IMR-90 (cell line): ENCODE measurements around the gene GTPBP4. TPM values are rescaled to one million over a fixed set of nuclear protein-coding genes. Genes with fewer than 3 reads are reported as not detected.

Experiments
- ATAC-seq: fragments of 200-7000 bp; cut with Tn5 transposase; 2 replicates; pipeline ENCODE4 v1.9.1; 2020; ENCODE audit warnings: low read depth, mild to moderate bottlenecking, moderate library complexity
- BruUV-seq: library from RNA; stranded (reverse); fragments of 400-500 nt; replicated peaks from 2 replicates; lab custom pipeline; 2021; lab: Mats Ljungman, UMichigan
- CTCF ChIA-PET: fragments of 300-600 bp; formaldehyde crosslinking; extraction: SDS; loops from one replicate; lab custom pipeline; 2021; ENCODE audit warnings: antibody characterized with exemption; lab: Yijun Ruan, JAX
- POLR2A ChIA-PET: fragments of 300-600 bp; sonication (Branson Sonifier 250); formaldehyde crosslinking; loops from one replicate; lab custom pipeline; 2022; ENCODE audit warnings: antibody characterized with exemption; ENCODE audit not compliant: unreplicated experiment; lab: Charles Lee
- DNase-seq: peaks from one replicate; pipeline ENCODE4 v3.0.0; 2013
- H2AFZ ChIP-seq: replicated peaks from 2 replicates; pipeline ENCODE3; 2013; ENCODE audit warnings: low read length, mild to moderate bottlenecking; ENCODE audit not compliant: poor library complexity
- H2AK5ac ChIP-seq: 2 replicates; pipeline ENCODE4 v1.6.1; 2013; ENCODE audit warnings: low read depth, low read length, inconsistent platforms
- H2AK9ac ChIP-seq: replicated peaks from 2 replicates; pipeline ENCODE3; 2013; ENCODE audit warnings: mild to moderate bottlenecking, low read depth, low read length, moderate library complexity; ENCODE audit not compliant: poor library complexity
- H2BK120ac ChIP-seq: 2 replicates; pipeline ENCODE4 v1.6.1; 2013; ENCODE audit warnings: low read depth, low read length, inconsistent platforms
- H2BK15ac ChIP-seq: 3 replicates; pipeline ENCODE4 v1.6.1; 2013; ENCODE audit warnings: low read depth, low read length, inconsistent platforms
- H2BK20ac ChIP-seq: 2 replicates; pipeline ENCODE4 v1.6.1; 2013; ENCODE audit warnings: low read depth, mild to moderate bottlenecking, inconsistent platforms, low read length, moderate library complexity
- H2BK5ac ChIP-seq: 2 replicates; pipeline ENCODE4 v1.6.1; 2013; ENCODE audit warnings: mild to moderate bottlenecking, low read depth, low read length, inconsistent platforms; ENCODE audit not compliant: poor library complexity, severe bottlenecking
- H3K14ac ChIP-seq: replicated peaks from 2 replicates; pipeline ENCODE4 v1.6.1; 2013; ENCODE audit warnings: low read depth, low read length, inconsistent platforms
- H3K18ac ChIP-seq: 2 replicates; pipeline ENCODE4 v1.6.1; 2013; ENCODE audit warnings: low read depth, low read length, control low read depth
- H3K23ac ChIP-seq: 2 replicates; pipeline ENCODE4 v1.6.1; 2013; ENCODE audit warnings: low read depth, low read length, inconsistent platforms
- H3K27ac ChIP-seq: 2 replicates; pipeline ENCODE4 v1.5.1; 2013; ENCODE audit warnings: mild to moderate bottlenecking, control low read depth, low read length; ENCODE audit not compliant: insufficient read depth
- H3K27me3 ChIP-seq: 2 replicates; pipeline ENCODE4 v1.6.1; 2013; ENCODE audit warnings: low read length; ENCODE audit not compliant: control insufficient read depth, insufficient read depth
- H3K36me3 ChIP-seq: 2 replicates; pipeline ENCODE4 v1.6.1; 2013; ENCODE audit warnings: low read length, mixed read lengths; ENCODE audit not compliant: control insufficient read depth, insufficient read depth
- H3K4ac ChIP-seq: 2 replicates; pipeline ENCODE4 v1.6.1; 2013; ENCODE audit warnings: low read depth, low read length, inconsistent platforms
- H3K4me1 ChIP-seq: 2 replicates; pipeline ENCODE4 v1.6.1; 2013; ENCODE audit warnings: low read length, mixed read lengths; ENCODE audit not compliant: control insufficient read depth, insufficient read depth
- H3K4me2 ChIP-seq: 2 replicates; pipeline ENCODE4 v1.6.1; 2013; ENCODE audit warnings: low read depth, mild to moderate bottlenecking, control low read depth, low read length, moderate library complexity
- H3K4me3 ChIP-seq: 2 replicates; pipeline ENCODE4 v1.5.1; 2013; ENCODE audit warnings: low read depth, mild to moderate bottlenecking, control low read depth, low read length, moderate library complexity; ENCODE audit not compliant: insufficient read depth
- H3K56ac ChIP-seq: 2 replicates; pipeline ENCODE4 v1.6.1; 2013; ENCODE audit warnings: low read length, inconsistent platforms; ENCODE audit not compliant: insufficient read depth; ENCODE audit errors: extremely low read depth
- H3K79me1 ChIP-seq, 2 experiments: 2 replicates each; pipeline ENCODE4 v1.6.1; 2013; ENCODE audit warnings: low read length in 2 of 2, inconsistent platforms in 1 of 2, low read depth in 1 of 2
- H3K9ac ChIP-seq: 2 replicates; pipeline ENCODE4 v1.6.1; 2013; ENCODE audit warnings: low read depth, low read length, control low read depth
- H3K9me1 ChIP-seq: 2 replicates; pipeline ENCODE4 v1.6.1; 2013; ENCODE audit warnings: low read length, inconsistent platforms; ENCODE audit not compliant: insufficient read depth
- H3K9me3 ChIP-seq: 2 replicates; pipeline ENCODE4 v1.6.1; 2013; ENCODE audit warnings: low read length; ENCODE audit not compliant: control insufficient read depth, insufficient read depth
- H4K20me1 ChIP-seq: 2 replicates; pipeline ENCODE4 v1.6.1; 2013; ENCODE audit warnings: low read length, inconsistent platforms; ENCODE audit not compliant: insufficient read depth
- H4K5ac ChIP-seq: 2 replicates; pipeline ENCODE4 v1.6.1; 2013; ENCODE audit warnings: mild to moderate bottlenecking, low read depth, low read length, control low read depth
- H4K8ac ChIP-seq, 2 experiments: 2 replicates each; pipeline ENCODE4 v1.6.1; 2013; ENCODE audit warnings: low read depth in 2 of 2, low read length in 2 of 2, control low read depth in 1 of 2, inconsistent platforms in 1 of 2
- H4K91ac ChIP-seq: 2 replicates; pipeline ENCODE4 v1.6.1; 2013; ENCODE audit warnings: low read depth, low read length, inconsistent platforms; ENCODE audit not compliant: insufficient read depth
- CTCF ChIP-seq: conservative IDR thresholded peaks from 2 replicates; pipeline ENCODE4 v1.5.1; 2012; ENCODE audit warnings: mild to moderate bottlenecking, low read depth, low read length, improper control_type of control experiment
- POLR2A ChIP-seq: IDR thresholded peaks from 2 replicates; pipeline ENCODE4 v1.6.1; 2012; ENCODE audit warnings: mild to moderate bottlenecking, low read depth, low read length
- WGBS, 2 experiments: methylation state at CpG; one replicate each; pipeline versions ENCODE4 v1.1.5 to v1.1.7; 2013; ENCODE audit warnings: missing lambda C conversion rate in 2 of 2; ENCODE audit not compliant: insufficient read length in 1 of 2; ENCODE audit errors: extremely low coverage in 2 of 2; 5-methylcytosine and 5-hydroxymethylcytosine counted together
- dilution Hi-C: fragments of 300-500 bp; cut with HindIII; formaldehyde crosslinking; loops from one replicate; pipeline ENCODE4 v1.14.3; 2018; ENCODE audit warnings: low sequenced_read_pairs; ENCODE audit not compliant: unreplicated experiment
- in situ Hi-C: fragments of 300-500 bp; cut with MboI; formaldehyde crosslinking; loops from 3 replicates; pipeline ENCODE4 v1.14.3; 2019; ENCODE audit warnings: low sequenced_read_pairs, inconsistent platforms, mixed read lengths
- intact Hi-C: fragments of 100-400 bp; cut with micrococcal nuclease; formaldehyde crosslinking; loops from 2 replicates; pipeline ENCODE4 v1.10.0; 2022
- polyA plus RNA-seq, 3 experiments: library from polyadenylated mRNA; depleted of rRNA; stranded (reverse); fragments of >200 nt; gene quantifications; 2 replicates each; pipeline ENCODE4 v1.2.3, GENCODE V29; 2012; ENCODE audit warnings: low replicate concordance in 1 of 3
- total RNA-seq: library from RNA; depleted of rRNA; stranded (reverse); fragments of >200 nt; gene quantifications from 2 replicates; pipeline ENCODE4 v1.2.3, GENCODE V29; 2012

GTPBP4 gene
- total and polyA plus RNA-seq, 2 of the 4 experiments (the other 2 are of a cell fraction): 46.2 to 48.6 TPM

- no peaks in the 10 kb centered on the region for H3K36me3 ChIP-seq
- H3K9me1 ChIP-seq: no peaks in the 10 kb centered on the region
- no peak for ATAC-seq
- no peaks in the 10 kb centered on the region for H4K20me1 ChIP-seq
- H2BK5ac ChIP-seq: no peak overlapping the region
- no peak overlapping the region for H3K4ac ChIP-seq
- no peak overlapping the region for H3K4me3 ChIP-seq
- no peak overlapping the region for H4K91ac ChIP-seq
- H3K27me3 ChIP-seq: no peaks in the 10 kb centered on the region
- no peak overlapping the region for H3K18ac ChIP-seq
- no peak overlapping the region for H3K56ac ChIP-seq
- H3K9ac ChIP-seq: no peak overlapping the region
- no peak overlapping the region for H2BK20ac ChIP-seq
- H2AK5ac ChIP-seq: no peak overlapping the region
- intact Hi-C loops: no loop called here
- no peak overlapping the region for H3K27ac ChIP-seq
- H3K4me1 ChIP-seq: peaks cover 9% of the 10 kb centered on the region
- H4K5ac ChIP-seq: no peak overlapping the region
- 93% methylated on average over 8 of the region's 20 CpGs; no CpG with 5 or more reads in 1 of the 2 experiments for WGBS, 2 experiments
- dilution Hi-C loops: no loop called here
- no peak overlapping the region for H2BK15ac ChIP-seq
- no TSS peak for BruUV-seq
- no peak overlapping the region for H3K4me2 ChIP-seq
- no peak overlapping the region for H2AFZ ChIP-seq
- H3K9me3 ChIP-seq: peaks cover 4% of the 10 kb centered on the region
- in situ Hi-C loops: no loop called here
- H4K8ac ChIP-seq: no peak overlapping the region
- TF ChIP-seq POLR2A (no peak), CTCF (no peak)
- H3K14ac ChIP-seq: no peak overlapping the region
- no peaks in the 10 kb centered on the region; a peak in 1 of 4 replicates for H3K79me1 ChIP-seq
- H3K23ac ChIP-seq: no peak overlapping the region
- no peak overlapping the region for H2AK9ac ChIP-seq
- CTCF ChIA-PET: no interaction called here
- no peak overlapping the region for H2BK120ac ChIP-seq
- POLR2A ChIA-PET: interaction anchor here (0.6 kb wide), 1 partner anchor 16 kb away, joined by 12 read pairs; no protein-coding TSS in a partner anchor
- DNase-seq: no peak
Observed at GRCh38 chr10:974038-974784, 14.0 kb upstream of the GTPBP4 start.
